ENCODE measurements around the gene WASF3.
"Not testable (repeated sequence)": the region's sequence is repeated elsewhere in the genome, so short reads cannot be mapped to it uniquely, and the experiment has no call there.

The WASF3 gene

DNA sequence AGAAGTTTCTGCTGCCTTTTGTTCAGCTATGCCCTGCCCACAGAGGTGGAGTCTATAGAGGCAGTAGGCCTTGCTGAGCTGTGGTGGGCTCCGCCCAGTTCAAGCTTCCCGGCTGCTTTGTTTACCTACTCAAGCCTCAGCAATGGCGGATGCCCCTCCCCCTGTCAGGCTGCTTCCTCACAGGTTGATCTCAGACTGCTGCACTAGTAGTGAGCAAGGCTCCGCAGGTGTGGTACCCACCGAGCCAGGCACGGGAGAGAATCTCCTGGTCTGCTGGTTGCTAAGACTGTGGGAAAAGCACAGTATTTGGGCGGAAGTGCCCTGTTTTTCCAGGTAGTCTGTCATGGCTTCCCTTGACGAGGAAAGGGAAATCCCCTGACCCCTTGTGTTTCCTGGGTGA is 78.6 kb downstream of the WASF3 start:
- DNase-seq = not testable (repeated sequence)

GRCh38 chr13:26646603-26647002 is 89.1 kb downstream of the WASF3 start:
- DNase-seq = no peak

DNA sequence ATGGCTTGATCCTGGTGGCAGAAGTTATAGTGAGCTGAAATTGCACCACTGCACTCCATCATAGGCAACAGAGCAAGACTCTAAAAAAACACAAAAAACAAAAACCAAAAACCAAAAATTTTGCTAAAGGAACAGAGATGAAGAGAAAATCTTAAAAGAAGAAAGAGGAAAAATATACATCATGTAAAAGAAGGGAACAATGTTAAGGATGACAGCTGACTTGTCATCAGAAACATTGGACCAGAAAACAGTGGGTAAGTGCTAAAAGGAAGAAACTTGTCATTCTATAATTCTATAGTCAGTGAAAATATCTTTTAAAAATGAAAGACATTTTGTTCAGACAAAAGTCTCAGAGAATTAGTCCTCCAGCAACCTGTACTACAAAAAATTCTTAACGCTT is 93.8 kb downstream of the WASF3 start:
- DNase-seq = no peak

DNA sequence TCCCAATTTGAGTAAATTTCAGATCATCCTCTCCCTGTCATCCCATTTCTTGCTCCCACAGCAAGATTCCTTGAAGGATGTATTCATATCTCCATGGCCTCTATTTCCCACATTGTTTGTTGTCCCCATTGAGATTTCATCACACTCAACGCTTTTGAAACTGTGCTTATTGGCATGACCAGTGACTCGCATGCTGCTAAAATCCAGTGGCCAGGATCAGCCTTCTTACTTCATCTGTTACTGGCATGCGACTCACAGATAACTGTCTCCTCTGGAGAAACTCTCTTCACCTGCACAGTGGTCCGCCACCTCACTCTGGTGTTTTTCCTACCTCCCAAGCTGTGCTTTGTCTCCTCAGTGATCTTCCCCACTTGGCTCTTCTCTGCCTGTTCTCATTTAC is 95.8 kb downstream of the WASF3 start:
- DNase-seq = no peak

GRCh38 chr13:26653842-26654241 is 96.4 kb downstream of the WASF3 start:
- DNase-seq = no peak

DNA sequence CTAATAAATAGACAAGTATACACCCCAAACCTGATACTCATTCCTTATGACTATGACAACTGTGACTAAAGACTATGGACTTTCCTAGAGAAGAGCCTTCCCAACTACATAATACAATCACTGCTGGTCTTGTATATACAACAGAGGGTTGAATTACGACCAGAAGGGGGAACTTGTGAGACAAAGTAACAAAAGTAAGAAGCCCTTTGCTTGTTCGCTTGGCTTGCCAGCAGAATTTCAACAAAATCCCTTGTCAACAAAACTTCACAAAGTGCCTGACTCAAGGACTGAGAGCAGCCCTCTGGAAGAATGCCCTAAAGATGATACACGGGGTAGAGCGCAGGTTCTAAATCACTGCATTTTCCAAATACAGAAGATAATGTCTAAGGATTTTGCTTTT is 99.4 kb downstream of the WASF3 start:
- DNase-seq = no peak

DNA sequence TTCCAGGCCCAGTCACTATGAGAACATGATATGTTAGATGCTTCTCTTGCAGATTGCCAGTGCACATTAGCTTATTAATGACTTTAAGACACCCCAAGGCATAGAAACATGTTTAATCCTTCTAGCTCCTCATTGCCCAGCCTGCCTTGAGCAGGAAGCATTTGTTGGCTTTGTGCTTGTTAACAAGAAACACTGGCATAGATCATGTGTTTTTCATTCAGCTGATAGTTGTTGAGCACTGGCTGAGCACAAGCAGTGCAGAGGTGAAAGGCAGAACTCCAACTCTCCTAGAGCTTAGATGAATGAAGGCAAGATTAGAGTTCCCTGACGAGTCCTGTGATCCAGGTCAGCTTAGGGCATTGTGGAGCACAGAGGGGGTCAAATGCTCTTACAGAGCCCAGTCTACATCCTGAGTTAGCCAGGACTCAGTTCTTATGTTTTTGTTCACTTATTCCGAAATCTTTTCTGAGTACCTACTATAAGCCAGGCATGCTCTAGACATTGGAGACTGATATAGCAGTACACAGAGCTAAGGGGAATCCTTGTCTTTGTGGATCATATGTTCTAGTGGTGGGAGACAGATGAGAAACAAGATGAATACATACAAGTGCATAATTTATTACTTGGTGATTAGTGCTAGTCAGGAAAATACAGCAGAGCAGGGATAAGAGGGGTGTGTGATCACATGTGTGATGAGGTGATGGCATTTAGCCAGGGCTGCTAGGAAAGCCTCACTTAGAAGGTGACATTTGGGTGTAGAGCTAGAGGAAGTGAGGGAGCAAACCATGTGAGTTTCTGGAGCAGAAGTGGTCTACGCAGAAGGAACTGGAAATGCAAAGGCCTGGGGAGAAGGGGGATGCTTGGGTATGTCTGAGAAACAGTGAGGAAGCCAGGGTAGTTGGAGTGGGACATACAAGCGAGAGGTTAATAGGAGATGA is 101.2 kb downstream of the WASF3 start:
- no peak for DNase-seq

GRCh38 chr13:26660185-26660584 is 102.7 kb downstream of the WASF3 start:
- DNase-seq = no peak

GRCh38 chr13:26660766-26661165 is 103.3 kb downstream of the WASF3 start:
- no peak for DNase-seq

GRCh38 chr13:26663791-26664190 is 106.3 kb downstream of the WASF3 start:
- peak; percentile 56 for DNase-seq

- no peak for DNase-seq
These were observed 106.8 kb downstream of the WASF3 start for GRCh38 chr13:26664286-26664685.

GRCh38 chr13:26664876-26665275 is 107.4 kb downstream of the WASF3 start:
- no peak for DNase-seq

GRCh38 chr13:26668357-26669146 is 111.1 kb downstream of the WASF3 start:
- DNase-seq = no peak

- DNase-seq = no peak
These were observed 116.4 kb downstream of the WASF3 start for GRCh38 chr13:26673890-26674289.

- no peak for DNase-seq
These were observed 119.7 kb downstream of the WASF3 start for GRCh38 chr13:26677156-26677555.

GRCh38 chr13:26678330-26678729 is 120.8 kb downstream of the WASF3 start:
- DNase-seq = no peak

DNA sequence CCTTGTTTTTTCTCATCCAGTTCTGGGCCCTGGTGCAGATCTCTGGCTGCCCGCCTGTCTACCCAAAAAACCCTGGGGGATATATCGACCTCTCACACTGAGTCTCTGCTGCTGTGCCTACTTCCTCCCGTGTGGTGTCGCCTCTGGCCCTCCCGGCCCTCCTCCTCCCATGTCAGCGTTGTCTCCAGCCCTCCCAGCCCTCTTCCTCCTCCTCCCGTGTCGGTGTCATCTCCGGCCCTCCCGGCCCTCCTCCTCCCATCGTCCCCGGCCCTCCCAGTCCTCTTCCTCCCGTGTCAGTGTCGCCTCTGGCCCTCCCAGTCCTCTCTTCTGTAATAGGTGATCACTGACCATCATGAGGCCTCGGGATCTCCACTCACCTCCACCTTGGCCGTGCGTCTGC is 121.3 kb downstream of the WASF3 start:
- no peak for DNase-seq

DNA sequence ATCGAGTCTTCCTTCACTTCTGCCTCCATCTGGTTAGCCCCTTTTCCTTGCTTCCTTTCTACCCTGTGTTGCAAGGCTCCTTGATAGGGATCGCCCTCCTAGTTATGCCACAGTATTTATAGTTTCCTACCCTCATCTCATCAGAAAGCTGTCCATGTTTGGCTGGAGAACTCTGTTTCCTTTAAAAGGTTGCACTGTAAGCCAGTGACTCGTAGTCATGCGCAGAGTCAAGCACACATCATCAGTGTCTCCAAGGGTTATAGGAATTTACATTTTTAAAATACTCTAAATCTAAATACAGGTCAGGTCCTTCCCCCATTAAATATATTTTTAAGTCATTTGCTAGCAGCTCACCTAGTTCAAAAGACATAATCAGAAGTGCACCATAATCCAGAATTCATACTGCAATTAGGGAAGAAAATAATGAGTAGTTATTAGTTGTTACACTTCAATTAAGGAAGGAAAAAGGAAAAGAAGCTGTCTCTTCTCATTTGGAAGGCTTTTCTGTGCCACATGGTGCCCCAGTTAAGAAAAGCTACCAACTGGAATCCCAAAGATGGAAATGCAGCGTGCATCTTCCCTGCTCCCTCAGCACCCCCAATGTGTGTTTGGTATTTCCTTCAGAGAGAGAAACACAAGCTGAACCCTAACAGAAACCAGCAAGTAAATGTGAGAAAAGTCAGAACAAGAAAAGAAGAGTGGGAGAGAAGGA is 122.1 kb downstream of the WASF3 start:
- no peak for DNase-seq

GRCh38 chr13:26680123-26680450 is 122.6 kb downstream of the WASF3 start:
- no peak for DNase-seq

- no peak for DNase-seq
These were observed 123.1 kb downstream of the WASF3 start for GRCh38 chr13:26680572-26680971.

DNA sequence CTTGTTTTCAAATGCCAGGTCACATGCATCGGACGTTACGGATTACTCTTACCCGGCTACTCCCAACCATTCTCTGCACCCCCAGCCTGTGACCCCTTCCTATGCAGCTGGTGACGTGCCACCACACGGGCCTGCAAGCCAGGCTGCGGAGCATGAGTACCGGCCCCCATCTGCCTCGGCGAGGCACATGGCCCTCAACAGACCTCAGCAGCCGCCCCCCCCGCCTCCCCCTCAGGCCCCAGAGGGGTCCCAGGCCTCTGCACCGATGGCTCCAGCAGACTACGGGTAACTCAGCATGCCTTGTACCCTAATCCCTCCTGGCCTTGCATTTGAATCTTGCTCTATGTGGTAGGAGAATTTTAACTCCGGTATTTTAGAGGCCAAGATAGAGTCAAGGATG is 123.6 kb downstream of the WASF3 start:
- no peak for DNase-seq

- no peak for DNase-seq
These were observed 125.1 kb downstream of the WASF3 start for GRCh38 chr13:26682606-26683005.

- no peak for DNase-seq
These were observed 128.1 kb downstream of the WASF3 start for GRCh38 chr13:26685606-26686005.

GRCh38 chr13:26686285-26686684 is 128.8 kb downstream of the WASF3 start:
- no peak for DNase-seq

Measured in NCI-H1092 treated with DMSO at 0.1 percent for 48 hours (cell line).